Hepatic stellate cell (primary cell): ENCODE results near the gene PTPRT.

Source experiments
- DNase-seq: peaks from one replicate; pipeline ENCODE4 v3.0.0; 2011; ENCODE audit warnings: low spot score

PTPRT gene

GRCh38 chr20:42113236-42113635 is 1076.5 kb downstream of the PTPRT start:
- DNase-seq, result no peak

- no peak for DNase-seq
Measured at GRCh38 chr20:42112161-42112560, 1077.5 kb downstream of the PTPRT start.

GRCh38 chr20:42111349-42111748 is 1078.4 kb downstream of the PTPRT start:
- no peak for DNase-seq

- DNase-seq, result no peak
Measured at GRCh38 chr20:42110301-42110700, 1079.4 kb downstream of the PTPRT start.

- no peak for DNase-seq
Measured at GRCh38 chr20:42102000-42102399, 1087.7 kb downstream of the PTPRT start.

GRCh38 chr20:42100137-42100704 is 1089.5 kb downstream of the PTPRT start:
- no peak for DNase-seq

- DNase-seq, result no peak
Measured at GRCh38 chr20:42099101-42099500, 1090.6 kb downstream of the PTPRT start.

- no peak for DNase-seq
Measured at GRCh38 chr20:42098418-42098817, 1091.3 kb downstream of the PTPRT start.

GRCh38 chr20:42097741-42098140 is 1092.0 kb downstream of the PTPRT start:
- no peak for DNase-seq

- no peak for DNase-seq
Measured at GRCh38 chr20:42095221-42095620, 1094.5 kb downstream of the PTPRT start.

GRCh38 chr20:42093542-42094440 is 1095.9 kb downstream of the PTPRT start:
- no peak for DNase-seq

GRCh38 chr20:42093041-42093440 is 1096.7 kb downstream of the PTPRT start:
- DNase-seq, result no peak

- DNase-seq, result no peak
Measured at GRCh38 chr20:42085366-42085765, 1104.3 kb downstream of the PTPRT start.

GRCh38 chr20:42083280-42083679 is 1106.4 kb downstream of the PTPRT start:
- DNase-seq, result no peak

- no peak for DNase-seq
Measured at GRCh38 chr20:42082611-42083010, 1107.1 kb downstream of the PTPRT start.

- DNase-seq, result no peak
Measured at GRCh38 chr20:42080956-42081355, 1108.8 kb downstream of the PTPRT start.

- DNase-seq, result no peak
Measured at GRCh38 chr20:42074944-42075343, 1114.8 kb downstream of the PTPRT start.

GRCh38 chr20:42067596-42067995 is 1122.1 kb downstream of the PTPRT start:
- no peak for DNase-seq

GRCh38 chr20:42067174-42067573 is 1122.5 kb downstream of the PTPRT start:
- no peak for DNase-seq

GRCh38 chr20:42063141-42063540 is 1126.6 kb downstream of the PTPRT start:
- no peak for DNase-seq

- no peak for DNase-seq
Measured at GRCh38 chr20:42053350-42053749, 1136.4 kb downstream of the PTPRT start.

- DNase-seq, result no peak
Measured at GRCh38 chr20:42051921-42052320, 1137.8 kb downstream of the PTPRT start.

GRCh38 chr20:42046371-42047085 is 1143.2 kb downstream of the PTPRT start:
- DNase-seq, result no peak
